ENCODE data around the gene CALML4. TPM values are rescaled to one million over a fixed set of nuclear protein-coding genes. Genes with fewer than 3 reads are reported as not detected.

Gene CALML4
- total RNA-seq, 1 donor from 2014 or later, result 4.3 TPM

DNA sequence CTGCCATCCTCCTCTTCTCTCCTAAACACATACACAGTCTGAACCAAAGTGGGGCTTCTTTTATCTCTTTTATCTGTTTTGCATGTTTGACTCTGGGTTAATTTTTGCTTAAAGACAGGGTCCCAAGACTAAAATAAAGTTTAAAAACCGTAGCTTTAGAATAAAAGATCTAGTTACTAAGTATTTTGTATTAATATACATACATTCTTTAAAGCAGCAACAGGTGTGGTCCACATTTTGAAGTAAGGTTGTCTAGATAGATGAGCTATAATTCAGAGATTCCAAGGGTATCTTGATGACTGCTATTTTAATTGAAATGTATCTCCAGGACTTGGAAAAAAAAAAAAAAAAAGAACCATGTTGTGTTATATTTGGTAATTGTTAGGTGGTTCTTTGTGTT lies 61.3 kb downstream of the CALML4 start:
- no peak for DNase-seq

- DNase-seq, result no peak
These were observed 62.0 kb downstream of the CALML4 start for GRCh38 chr15:68143129-68143528.

Other genes starting within 250 kb of the CALML4 start
- gene PIAS1, start 151.0 kb downstream of the CALML4 start, total RNA-seq, result 45.0 TPM
- 10.9 TPM for gene CLN6, start 24.4 kb upstream of the CALML4 start, total RNA-seq
- 73.8 TPM for gene FEM1B, start 72.4 kb upstream of the CALML4 start, total RNA-seq
- 6.3 TPM for gene ITGA11, start 226.8 kb upstream of the CALML4 start, total RNA-seq